ENCODE measurements around the gene RASGRP2.

The RASGRP2 gene

DNA sequence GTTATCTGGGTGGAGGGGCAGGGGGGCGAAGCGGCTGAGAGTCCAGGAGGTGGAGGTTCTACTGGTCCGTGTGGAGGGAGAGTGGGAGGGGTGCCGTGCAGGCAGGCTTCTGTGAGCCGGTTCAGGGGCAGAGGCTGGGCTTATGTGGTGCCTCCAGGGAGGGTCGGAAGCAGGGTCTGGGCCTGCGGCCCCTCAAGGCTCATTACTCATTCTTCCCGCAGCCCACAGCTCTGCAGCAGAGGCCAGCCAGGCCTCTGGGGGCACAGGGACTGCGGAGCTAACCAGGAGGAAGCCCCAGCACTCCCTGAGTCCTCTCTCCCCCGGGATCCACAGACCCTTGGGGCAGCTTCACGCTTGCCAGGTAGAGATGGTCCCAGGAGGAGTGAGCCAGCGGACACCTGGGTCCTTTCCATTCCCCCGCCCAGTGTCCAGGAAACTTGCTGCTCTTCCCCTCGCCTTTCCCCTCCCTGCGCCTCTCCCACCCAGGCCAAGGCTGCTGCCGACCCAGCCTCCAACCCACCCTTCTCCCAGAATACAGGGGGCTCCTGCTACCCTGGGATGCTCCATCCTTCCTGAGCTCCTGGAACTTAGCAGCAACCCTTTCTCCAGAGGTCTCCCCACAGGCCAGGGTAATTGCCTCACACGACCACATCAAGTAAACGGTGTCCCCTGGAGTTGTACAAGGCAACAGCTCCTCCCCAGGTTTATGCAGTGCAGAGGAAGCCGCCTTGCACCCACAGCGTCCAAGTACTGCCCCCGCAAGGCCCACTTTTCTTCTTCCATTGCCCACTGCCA is 27.3 kb downstream of the RASGRP2 start:
- no peak for DNase-seq (ENCODE audit: low spot score)
- Mint-ChIP-seq H3K4me3 (no peak overlapping the region), H3K4me1 (ENCODE audit: low read depth) (peaks cover 4% of the 10 kb centered on the region), H3K27me3 (ENCODE audit: low read depth) (peaks cover 85% of the 10 kb centered on the region), H3K9me3 (no peaks in the 10 kb centered on the region), H3K36me3 (ENCODE audit: low read depth) (no peaks in the 10 kb centered on the region), H3K27ac (no peak overlapping the region)

DNA sequence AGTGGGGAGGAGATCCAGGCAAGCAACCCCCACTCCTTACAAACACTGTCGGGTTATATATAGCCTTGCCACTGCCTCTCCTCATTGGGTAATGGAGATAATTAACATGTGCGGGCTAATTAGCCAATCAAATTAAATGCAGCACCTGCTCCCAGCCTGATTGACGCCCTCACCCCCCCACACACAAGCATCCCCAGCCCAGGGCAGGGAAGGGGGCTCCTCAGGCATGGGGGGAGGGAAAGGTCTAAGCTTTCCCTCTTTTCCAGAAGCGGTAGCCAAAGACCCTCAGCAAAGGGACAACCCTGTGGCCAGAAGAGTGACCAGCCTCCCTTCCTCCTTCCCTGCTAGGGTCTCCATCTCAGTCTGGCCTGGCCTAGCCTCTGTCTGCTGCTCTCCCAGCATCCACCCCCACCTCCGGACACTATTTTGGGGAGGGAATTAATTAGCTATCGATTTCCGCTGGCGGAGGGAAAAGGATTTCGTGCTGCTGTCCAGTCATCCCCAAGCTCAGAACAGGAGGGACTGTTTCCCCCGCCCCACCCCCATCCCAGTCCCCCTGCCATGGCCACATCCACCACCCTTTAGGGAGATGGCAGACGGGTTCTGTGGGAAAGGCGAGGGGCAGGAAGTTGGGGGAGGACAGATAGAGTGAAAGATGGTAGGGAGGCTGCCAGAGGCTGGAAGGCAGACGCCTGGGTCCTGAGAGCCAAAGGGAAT is 28.0 kb downstream of the RASGRP2 start:
- Mint-ChIP-seq H3K27me3 (ENCODE audit: low read depth) (peaks cover 83% of the 10 kb centered on the region), H3K4me1 (ENCODE audit: low read depth) (peaks cover 6% of the 10 kb centered on the region), H3K36me3 (ENCODE audit: low read depth) (no peaks in the 10 kb centered on the region), H3K4me3 (no peak overlapping the region), H3K9me3 (no peaks in the 10 kb centered on the region), H3K27ac (no peak overlapping the region)
- DNase-seq (ENCODE audit: low spot score), result no peak

DNA sequence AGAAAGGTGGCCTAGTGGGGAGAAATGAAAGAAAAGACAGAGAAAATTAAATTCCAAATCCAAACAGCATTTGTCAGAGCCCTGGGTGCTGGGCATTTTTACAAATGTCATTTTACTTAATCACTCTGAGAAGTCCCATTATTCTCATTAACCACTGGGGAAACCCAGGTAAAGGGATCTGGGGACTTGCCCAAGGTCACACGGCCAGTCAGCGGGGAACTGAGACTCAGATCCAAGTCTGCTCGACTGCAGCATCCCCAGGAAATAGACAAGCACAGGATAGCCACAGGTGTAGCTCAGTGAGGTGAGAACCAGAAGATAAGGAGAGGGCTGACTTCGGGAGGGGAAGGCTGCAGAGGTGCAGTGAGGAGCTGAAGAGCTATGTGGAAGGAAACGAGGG is 28.8 kb downstream of the RASGRP2 start:
- Mint-ChIP-seq H3K4me1 (ENCODE audit: low read depth) (peaks cover 6% of the 10 kb centered on the region), H3K36me3 (ENCODE audit: low read depth) (no peaks in the 10 kb centered on the region), H3K4me3 (no peak overlapping the region), H3K27ac (no peak overlapping the region), H3K27me3 (ENCODE audit: low read depth) (peaks cover 83% of the 10 kb centered on the region), H3K9me3 (no peaks in the 10 kb centered on the region)
- DNase-seq (ENCODE audit: low spot score), result no peak

DNA sequence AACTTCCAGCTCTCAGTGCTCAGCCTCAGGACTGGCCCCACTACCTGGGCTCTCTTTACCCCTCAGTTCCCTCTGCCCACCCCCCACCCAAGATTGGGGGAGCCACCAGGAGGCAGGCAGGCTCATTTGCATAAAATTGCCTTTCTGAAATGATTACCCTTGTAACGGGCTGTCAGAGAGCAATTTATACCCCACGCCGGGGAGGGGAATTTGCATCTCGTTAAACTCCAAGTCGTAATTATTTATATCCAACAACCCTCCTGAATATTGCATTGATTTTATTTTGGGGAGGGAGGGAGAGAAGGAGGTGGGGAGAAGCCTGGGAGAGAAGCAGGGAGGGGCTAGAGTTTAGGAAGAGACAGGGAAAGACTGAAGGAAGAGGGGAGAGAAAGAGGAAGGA is 29.3 kb downstream of the RASGRP2 start:
- peak overlapping the region; percentile 1 for H3K4me3 Mint-ChIP-seq
- no peaks in the 10 kb centered on the region for H3K36me3 Mint-ChIP-seq (ENCODE audit: low read depth)
- H3K27me3 Mint-ChIP-seq (ENCODE audit: low read depth), result peaks cover 83% of the 10 kb centered on the region
- DNase-seq (ENCODE audit: low spot score), result no peak
- H3K4me1 Mint-ChIP-seq (ENCODE audit: low read depth), result peaks cover 6% of the 10 kb centered on the region
- no peak overlapping the region for H3K27ac Mint-ChIP-seq
- no peaks in the 10 kb centered on the region for H3K9me3 Mint-ChIP-seq

DNA sequence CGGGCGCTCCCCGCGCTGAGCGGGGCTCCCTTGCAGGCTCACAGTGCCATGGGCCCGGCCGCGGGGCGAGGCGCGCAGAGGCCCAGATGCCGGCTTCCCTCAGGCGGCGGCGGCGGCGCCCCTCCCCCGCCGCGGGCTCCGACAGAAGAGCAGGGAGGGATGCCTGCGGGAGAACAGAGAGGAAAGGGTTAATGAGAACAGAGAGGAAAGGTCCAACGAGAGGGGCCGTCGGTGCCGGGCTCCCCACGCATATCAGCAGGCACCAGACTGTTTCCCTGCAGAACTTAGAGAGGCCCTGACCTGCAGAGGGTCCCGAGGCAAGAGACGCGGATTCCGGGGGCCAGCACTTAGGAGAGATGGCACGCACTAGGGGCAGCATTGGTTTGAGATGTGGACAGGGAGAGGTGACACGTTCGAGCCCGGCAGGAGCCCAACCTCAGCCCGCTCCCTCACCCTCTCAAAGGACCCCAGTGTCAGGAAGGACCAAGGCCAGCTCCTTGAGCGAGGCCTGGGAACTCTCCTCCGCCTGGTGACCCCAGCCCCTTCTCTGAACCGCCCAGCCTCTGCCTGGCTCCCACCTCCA is 30.1 kb downstream of the RASGRP2 start:
- Mint-ChIP-seq H3K4me1 (ENCODE audit: low read depth) (peaks cover 6% of the 10 kb centered on the region), H3K27me3 (ENCODE audit: low read depth) (peaks cover 82% of the 10 kb centered on the region), H3K27ac (no peak overlapping the region), H3K9me3 (no peaks in the 10 kb centered on the region), H3K36me3 (ENCODE audit: low read depth) (no peaks in the 10 kb centered on the region), H3K4me3 (peak overlapping the region; percentile 1)
- DNase-seq (ENCODE audit: low spot score), result no peak

DNA sequence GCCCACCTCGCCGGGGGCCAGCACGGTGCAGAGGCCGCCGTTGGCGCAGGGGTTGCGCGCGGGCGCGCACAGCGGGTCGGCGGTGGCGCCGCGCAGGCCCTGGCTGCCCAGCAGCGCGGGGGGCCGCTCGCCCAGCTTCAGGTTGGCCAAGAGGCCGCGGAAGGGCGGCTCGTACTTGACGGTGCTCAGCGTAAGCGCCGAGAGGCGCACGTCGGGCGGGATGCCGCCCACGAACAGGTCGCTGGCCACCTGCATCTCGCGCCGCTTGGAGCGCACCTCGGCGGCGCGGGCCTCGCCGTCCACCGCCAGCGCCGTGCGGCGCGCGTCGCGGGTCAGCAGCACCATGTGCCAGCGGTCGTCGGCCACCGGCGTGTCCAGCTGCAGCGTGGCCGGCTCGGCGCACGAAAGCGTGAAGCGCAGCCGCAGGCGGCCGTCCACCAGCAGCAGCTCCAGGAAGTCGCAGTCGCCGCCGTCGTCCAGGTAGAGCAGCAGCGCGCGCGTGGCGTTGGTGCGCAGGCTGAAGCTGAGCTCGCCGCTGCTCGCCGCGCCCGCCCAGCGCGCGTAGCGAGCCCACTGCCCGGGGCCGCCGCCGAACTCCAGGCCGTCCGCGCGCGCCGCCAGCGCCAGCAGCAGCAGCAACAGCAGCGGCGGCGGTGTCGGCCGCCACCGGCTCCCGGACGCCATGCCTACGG is 30.8 kb downstream of the RASGRP2 start:
- peaks cover 79% of the 10 kb centered on the region for H3K27me3 Mint-ChIP-seq (ENCODE audit: low read depth)
- DNase-seq (ENCODE audit: low spot score), result peak; percentile 8
- H3K36me3 Mint-ChIP-seq (ENCODE audit: low read depth), result no peaks in the 10 kb centered on the region
- no peak overlapping the region for H3K27ac Mint-ChIP-seq
- peaks cover 6% of the 10 kb centered on the region for H3K4me1 Mint-ChIP-seq (ENCODE audit: low read depth)
- no peak overlapping the region for H3K4me3 Mint-ChIP-seq
- H3K9me3 Mint-ChIP-seq, result no peaks in the 10 kb centered on the region

DNA sequence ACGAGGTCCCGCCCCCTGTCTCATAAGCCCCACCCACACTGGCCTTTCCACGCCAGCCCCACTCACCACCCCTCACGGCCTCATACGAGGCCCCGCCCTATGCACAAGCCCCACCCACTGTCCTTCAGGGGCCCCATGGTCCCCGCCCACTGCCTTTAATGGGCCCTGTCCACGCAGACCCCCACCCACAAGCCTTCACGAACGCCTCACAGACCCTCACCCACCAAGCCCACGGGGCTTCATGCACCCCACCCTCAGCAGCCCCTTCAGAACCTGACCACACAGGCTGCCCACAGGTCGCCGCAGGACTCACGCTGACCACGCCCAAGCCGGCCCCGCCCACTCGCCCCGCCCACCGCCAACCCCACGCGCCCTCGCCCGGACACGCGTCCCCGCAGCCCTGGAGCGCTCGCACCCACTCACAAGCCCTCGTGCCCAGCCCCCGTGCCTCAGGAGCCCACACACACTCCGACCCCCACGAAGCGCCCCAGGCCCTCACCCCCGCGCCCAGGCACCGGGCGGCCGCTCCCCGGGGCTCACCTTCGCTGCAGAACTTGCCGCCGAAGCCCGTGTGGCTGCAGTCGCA is 31.4 kb downstream of the RASGRP2 start:
- H3K27ac Mint-ChIP-seq, result no peak overlapping the region
- DNase-seq (ENCODE audit: low spot score), result no peak
- peak overlapping the region; percentile 12 for H3K4me3 Mint-ChIP-seq
- peaks cover 75% of the 10 kb centered on the region for H3K27me3 Mint-ChIP-seq (ENCODE audit: low read depth)
- H3K9me3 Mint-ChIP-seq, result no peaks in the 10 kb centered on the region
- peaks cover 6% of the 10 kb centered on the region for H3K4me1 Mint-ChIP-seq (ENCODE audit: low read depth)
- no peaks in the 10 kb centered on the region for H3K36me3 Mint-ChIP-seq (ENCODE audit: low read depth)

DNA sequence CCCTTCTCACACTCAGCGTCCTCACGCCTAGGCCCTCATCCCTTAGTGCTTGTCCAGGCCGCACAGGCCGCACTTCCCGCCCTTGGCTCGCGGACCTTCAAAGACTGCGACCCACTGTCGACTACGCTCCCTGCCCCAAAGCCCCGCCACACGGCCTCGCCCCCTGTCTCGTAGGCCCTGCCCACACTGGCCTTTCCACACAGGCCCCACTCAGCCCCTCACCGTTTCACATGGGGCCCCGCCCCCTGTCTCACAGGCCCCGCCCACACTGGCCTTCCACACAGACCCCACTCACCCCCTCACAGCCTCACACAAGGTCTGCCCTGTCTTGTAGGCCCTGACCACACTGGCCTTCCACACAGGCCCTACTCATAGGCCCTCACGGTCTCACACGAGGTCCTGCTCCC is 32.0 kb downstream of the RASGRP2 start:
- no peaks in the 10 kb centered on the region for H3K36me3 Mint-ChIP-seq (ENCODE audit: low read depth)
- H3K4me1 Mint-ChIP-seq (ENCODE audit: low read depth), result peaks cover 6% of the 10 kb centered on the region
- H3K4me3 Mint-ChIP-seq, result peak overlapping the region; percentile 12
- DNase-seq (ENCODE audit: low spot score), result no peak
- peaks cover 69% of the 10 kb centered on the region for H3K27me3 Mint-ChIP-seq (ENCODE audit: low read depth)
- no peak overlapping the region for H3K27ac Mint-ChIP-seq
- no peaks in the 10 kb centered on the region for H3K9me3 Mint-ChIP-seq

DNA sequence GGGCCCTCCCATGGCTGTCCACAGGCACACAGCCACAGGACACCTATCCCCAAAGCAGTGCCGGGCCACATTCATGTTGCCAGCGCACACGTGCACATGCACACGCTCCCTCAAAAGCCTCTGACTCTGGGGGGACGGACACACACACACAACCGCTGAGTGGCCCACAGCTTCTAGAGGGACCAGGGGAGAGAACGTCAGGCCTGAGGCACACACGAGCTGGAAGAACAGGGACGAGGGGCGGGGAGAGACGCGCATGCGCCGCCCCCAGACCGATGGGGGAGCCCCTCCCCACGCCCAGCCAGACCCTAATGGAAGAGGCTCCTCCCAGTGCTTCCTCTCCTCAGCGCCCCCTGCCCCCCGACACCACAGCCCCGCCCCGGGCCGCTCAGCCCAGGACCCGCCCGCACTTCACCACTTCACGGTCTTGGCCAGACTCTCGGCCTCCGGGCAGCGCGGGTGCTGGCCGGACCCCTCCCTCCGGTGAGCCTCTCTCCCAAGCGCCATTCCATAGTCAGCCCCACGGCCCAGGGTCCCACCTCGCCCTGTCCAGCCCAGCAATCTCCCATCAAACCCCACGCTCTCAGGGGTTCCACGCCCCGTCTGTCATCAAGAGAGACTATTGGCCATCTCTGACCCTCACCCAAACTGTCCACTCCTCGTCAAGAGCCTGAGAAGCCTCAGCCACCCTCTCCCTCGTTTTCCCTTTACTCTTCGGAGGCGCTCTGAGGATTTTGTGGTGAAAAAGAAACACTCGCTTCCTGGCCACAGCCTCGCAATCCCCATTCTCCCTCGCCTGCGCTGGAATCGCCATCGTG is 32.6 kb downstream of the RASGRP2 start:
- H3K36me3 Mint-ChIP-seq (ENCODE audit: low read depth), result no peaks in the 10 kb centered on the region

DNA sequence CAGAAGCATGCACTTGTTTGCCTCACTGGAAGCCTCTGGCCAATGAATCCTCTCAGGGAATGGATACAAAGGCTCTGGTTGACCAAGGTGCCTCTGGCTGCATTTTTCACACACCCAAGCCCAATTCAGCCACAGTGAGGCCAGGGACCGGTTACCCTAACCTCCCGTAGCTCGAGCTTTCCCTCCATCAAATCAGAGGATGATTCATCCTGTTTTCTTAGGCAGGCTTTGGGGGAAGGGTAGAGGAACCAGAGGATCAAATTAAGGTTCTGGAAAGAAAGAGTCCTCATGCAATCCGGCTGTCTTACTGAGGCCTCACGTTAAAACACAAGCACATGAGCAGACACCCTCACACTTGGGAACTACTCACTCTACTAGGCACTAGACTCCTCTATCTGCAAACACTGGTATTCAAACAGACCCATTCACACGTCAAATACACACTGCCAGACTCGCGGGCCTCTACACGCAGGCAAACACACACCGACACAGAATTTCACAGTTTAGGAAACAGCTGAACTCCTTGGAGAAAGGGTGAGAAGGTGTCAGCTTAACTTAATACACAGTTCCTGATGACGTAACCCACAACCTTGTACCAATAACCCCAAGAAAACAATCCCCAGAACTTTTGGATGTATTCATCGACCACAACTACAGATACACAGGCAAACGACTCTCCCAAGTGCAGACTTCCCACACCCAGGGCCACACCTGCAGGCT is 33.4 kb downstream of the RASGRP2 start:
- Mint-ChIP-seq H3K27ac (no peak overlapping the region), H3K9me3 (no peaks in the 10 kb centered on the region)
- no peak for DNase-seq (ENCODE audit: low spot score)

More for the DNA sequence above, 32.6 kb downstream of the RASGRP2 start:
- Mint-ChIP-seq H3K27ac (no peak overlapping the region), H3K4me3 (peak overlapping the region; percentile 12), H3K9me3 (no peaks in the 10 kb centered on the region), H3K4me1 (ENCODE audit: low read depth) (peaks cover 6% of the 10 kb centered on the region), H3K27me3 (ENCODE audit: low read depth) (peaks cover 63% of the 10 kb centered on the region)
- no peak for DNase-seq (ENCODE audit: low spot score)

DNA sequence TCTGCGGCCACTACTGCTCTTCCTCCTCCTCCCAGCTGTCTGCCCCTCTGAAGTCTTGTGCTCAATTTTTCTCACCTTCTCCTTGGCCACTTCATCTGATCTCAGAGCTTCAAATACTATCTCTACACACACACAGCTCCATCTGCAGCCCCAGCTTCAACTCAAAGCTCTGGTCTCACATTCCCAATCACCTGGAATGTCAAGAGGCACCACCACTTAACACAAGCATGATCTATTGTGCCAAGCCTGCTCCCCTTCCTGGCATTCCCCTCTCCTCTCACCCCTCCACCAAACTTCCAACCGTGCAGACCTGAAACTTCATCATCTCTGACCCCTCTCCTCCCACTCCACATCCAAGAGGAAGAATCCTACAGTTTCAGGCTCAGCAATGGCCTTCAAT is 38.4 kb downstream of the RASGRP2 start:
- H3K9me3 Mint-ChIP-seq, result no peaks in the 10 kb centered on the region
- H3K4me3 Mint-ChIP-seq, result no peak overlapping the region
- DNase-seq (ENCODE audit: low spot score), result no peak
- no peaks in the 10 kb centered on the region for H3K36me3 Mint-ChIP-seq (ENCODE audit: low read depth)
- H3K4me1 Mint-ChIP-seq (ENCODE audit: low read depth), result peaks cover 5% of the 10 kb centered on the region
- no peak overlapping the region for H3K27ac Mint-ChIP-seq
- peaks cover 37% of the 10 kb centered on the region for H3K27me3 Mint-ChIP-seq (ENCODE audit: low read depth)

More for the DNA sequence above, 33.4 kb downstream of the RASGRP2 start:
- Mint-ChIP-seq H3K36me3 (ENCODE audit: low read depth) (no peaks in the 10 kb centered on the region), H3K4me1 (ENCODE audit: low read depth) (peaks cover 6% of the 10 kb centered on the region), H3K27me3 (ENCODE audit: low read depth) (peaks cover 58% of the 10 kb centered on the region), H3K4me3 (no peak overlapping the region)

DNA sequence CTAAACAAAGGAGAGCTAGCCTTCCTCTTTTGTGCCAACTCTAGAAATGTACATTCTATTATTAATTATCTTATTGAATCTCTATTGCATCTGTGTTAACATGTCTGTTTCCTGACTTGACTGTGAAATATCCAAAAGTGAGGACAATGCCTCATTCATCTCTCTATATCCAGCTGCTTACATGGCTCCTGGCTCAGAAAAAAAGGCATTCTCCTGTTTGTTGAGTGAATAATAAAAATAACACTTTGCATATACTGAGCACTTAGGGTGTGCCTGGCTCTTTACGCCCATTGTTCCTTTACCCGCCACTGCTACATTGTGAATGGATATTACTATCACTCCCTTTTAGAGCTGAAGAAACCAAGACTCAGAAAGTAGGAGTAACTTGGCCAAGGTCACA is 40.9 kb downstream of the RASGRP2 start:
- no peaks in the 10 kb centered on the region for H3K36me3 Mint-ChIP-seq (ENCODE audit: low read depth)
- H3K4me3 Mint-ChIP-seq, result no peak overlapping the region
- H3K27me3 Mint-ChIP-seq (ENCODE audit: low read depth), result peaks cover 20% of the 10 kb centered on the region
- peaks cover 5% of the 10 kb centered on the region for H3K4me1 Mint-ChIP-seq (ENCODE audit: low read depth)
- DNase-seq (ENCODE audit: low spot score), result no peak
- H3K9me3 Mint-ChIP-seq, result no peaks in the 10 kb centered on the region
- H3K27ac Mint-ChIP-seq, result no peak overlapping the region

Measured in T-helper 2 cell treated with Interferon-gamma antibody and Interleukin-4, amounts not matched to agents 5 μg/mL and 100 μg/mL, for 36 hours (primary cell).